Ishikawa (cell line): ENCODE data around the gene UBE2H.
A peak's percentile ranks its signal among the peaks of the same experiment; 100 is the strongest.

Experiments used
- CEBPB ChIP-seq: IDR thresholded peaks from 2 replicates; pipeline ENCODE4 v1.6.1; 2012
- CREB1 ChIP-seq: IDR thresholded peaks from 2 replicates; pipeline ENCODE4 v1.6.1; 2012; ENCODE audit warnings: low read depth
- EGR1 ChIP-seq: IDR thresholded peaks from 2 replicates; pipeline ENCODE4 v1.6.1; 2012
- EP300 ChIP-seq: IDR thresholded peaks from 2 replicates; pipeline ENCODE4 v1.6.1; 2012; ENCODE audit warnings: borderline replicate concordance
- MAX ChIP-seq: IDR thresholded peaks from 2 replicates; pipeline ENCODE4 v1.6.1; 2012
- NFIC ChIP-seq: IDR thresholded peaks from 2 replicates; pipeline ENCODE4 v1.6.1; 2012
- RAD21 ChIP-seq: IDR thresholded peaks from 2 replicates; pipeline ENCODE4 v1.6.1; 2012; ENCODE audit warnings: low read depth
- TAF1 ChIP-seq: IDR thresholded peaks from 2 replicates; pipeline ENCODE4 v1.6.1; 2012; ENCODE audit warnings: low read depth, mild to moderate bottlenecking
- TCF12 ChIP-seq: IDR thresholded peaks from 2 replicates; pipeline ENCODE4 v1.6.1; 2012; ENCODE audit warnings: low read depth
- TEAD4 ChIP-seq: IDR thresholded peaks from 2 replicates; pipeline ENCODE4 v1.6.1; 2012
- YY1 ChIP-seq: IDR thresholded peaks from 2 replicates; pipeline ENCODE4 v1.6.1; 2012; ENCODE audit warnings: low read depth
- ZBTB7A ChIP-seq: IDR thresholded peaks from 2 replicates; pipeline ENCODE4 v1.6.1; 2012; ENCODE audit warnings: low read depth
- TF ChIP-seq, protein P1 (sequence below): IDR thresholded peaks from 2 replicates; pipeline ENCODE4 v1.6.1; 2012; ENCODE audit warnings: low read depth, mild to moderate bottlenecking
- TF ChIP-seq, protein P2 (sequence below): IDR thresholded peaks from 2 replicates; pipeline ENCODE4 v1.6.1; 2012

The UBE2H gene

GRCh38 chr7:129807863-129808262, 144.9 kb downstream of the UBE2H start:
- TF ChIP-seq CREB1 (no peak), ZBTB7A (no peak), EGR1 (no peak), EP300 (no peak), RAD21 (no peak), CEBPB (no peak), TEAD4 (no peak), MAX (no peak)
- TF ChIP-seq, protein P1, sequence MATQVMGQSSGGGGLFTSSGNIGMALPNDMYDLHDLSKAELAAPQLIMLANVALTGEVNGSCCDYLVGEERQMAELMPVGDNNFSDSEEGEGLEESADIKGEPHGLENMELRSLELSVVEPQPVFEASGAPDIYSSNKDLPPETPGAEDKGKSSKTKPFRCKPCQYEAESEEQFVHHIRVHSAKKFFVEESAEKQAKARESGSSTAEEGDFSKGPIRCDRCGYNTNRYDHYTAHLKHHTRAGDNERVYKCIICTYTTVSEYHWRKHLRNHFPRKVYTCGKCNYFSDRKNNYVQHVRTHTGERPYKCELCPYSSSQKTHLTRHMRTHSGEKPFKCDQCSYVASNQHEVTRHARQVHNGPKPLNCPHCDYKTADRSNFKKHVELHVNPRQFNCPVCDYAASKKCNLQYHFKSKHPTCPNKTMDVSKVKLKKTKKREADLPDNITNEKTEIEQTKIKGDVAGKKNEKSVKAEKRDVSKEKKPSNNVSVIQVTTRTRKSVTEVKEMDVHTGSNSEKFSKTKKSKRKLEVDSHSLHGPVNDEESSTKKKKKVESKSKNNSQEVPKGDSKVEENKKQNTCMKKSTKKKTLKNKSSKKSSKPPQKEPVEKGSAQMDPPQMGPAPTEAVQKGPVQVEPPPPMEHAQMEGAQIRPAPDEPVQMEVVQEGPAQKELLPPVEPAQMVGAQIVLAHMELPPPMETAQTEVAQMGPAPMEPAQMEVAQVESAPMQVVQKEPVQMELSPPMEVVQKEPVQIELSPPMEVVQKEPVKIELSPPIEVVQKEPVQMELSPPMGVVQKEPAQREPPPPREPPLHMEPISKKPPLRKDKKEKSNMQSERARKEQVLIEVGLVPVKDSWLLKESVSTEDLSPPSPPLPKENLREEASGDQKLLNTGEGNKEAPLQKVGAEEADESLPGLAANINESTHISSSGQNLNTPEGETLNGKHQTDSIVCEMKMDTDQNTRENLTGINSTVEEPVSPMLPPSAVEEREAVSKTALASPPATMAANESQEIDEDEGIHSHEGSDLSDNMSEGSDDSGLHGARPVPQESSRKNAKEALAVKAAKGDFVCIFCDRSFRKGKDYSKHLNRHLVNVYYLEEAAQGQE, result no peak
- TF ChIP-seq, protein P2, sequence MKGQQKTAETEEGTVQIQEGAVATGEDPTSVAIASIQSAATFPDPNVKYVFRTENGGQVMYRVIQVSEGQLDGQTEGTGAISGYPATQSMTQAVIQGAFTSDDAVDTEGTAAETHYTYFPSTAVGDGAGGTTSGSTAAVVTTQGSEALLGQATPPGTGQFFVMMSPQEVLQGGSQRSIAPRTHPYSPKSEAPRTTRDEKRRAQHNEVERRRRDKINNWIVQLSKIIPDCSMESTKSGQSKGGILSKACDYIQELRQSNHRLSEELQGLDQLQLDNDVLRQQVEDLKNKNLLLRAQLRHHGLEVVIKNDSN, result no peak

- TF ChIP-seq RAD21, result no peak
- TF ChIP-seq EP300, result no peak
- TF ChIP-seq, protein P2, result no peak
- no peak for TF ChIP-seq CREB1
- TF ChIP-seq TCF12, result no peak
- no peak for TF ChIP-seq EGR1
- no peak for TF ChIP-seq ZBTB7A
Measured at GRCh38 chr7:129804890-129805719, 147.7 kb downstream of the UBE2H start.

DNA sequence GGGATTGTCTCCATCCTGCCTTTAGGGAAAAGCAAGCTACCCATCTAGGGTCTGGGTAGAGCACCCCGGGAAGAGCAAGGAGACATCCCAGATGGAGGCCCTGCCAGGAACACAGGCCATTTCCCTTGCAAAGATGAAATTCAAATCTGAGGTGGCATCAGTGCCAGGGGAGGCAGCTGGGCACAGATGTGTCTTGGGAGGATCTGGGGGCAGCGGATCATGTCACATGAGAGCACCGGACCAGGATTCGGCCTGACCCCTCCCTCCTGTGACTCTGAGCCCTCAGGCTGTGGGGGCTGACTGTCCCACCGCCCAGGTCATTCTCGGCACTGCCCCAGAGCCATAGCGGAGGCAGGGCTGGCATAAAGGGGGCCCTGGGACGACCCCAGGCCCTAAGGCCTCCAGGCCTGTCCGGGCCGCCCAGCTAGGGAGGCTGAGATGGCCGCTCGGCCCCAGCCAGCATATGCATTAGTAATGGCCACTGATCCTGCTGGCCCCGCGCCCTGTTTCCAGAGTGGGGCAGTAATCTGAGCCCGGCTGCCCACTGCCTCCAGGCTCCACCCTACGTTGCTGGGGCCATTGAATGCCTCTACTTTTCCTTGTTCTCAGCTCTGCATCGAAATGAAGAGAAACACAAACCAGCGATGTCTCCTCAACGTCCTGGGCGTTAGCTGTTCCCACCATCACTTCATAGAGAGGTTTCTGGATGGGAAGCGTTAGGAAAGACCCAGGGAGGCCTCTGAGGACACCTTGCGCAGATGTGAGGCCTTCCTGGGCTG, 148.5 kb downstream of the UBE2H start:
- no peak for TF ChIP-seq NFIC
- no peak for TF ChIP-seq CEBPB
- TF ChIP-seq ZBTB7A, result no peak
- TF ChIP-seq RAD21, result no peak
- no peak for TF ChIP-seq TEAD4
- TF ChIP-seq CREB1, result no peak
- no peak for TF ChIP-seq EGR1
- no peak for TF ChIP-seq TAF1
- TF ChIP-seq MAX, result no peak
- TF ChIP-seq, protein P1, result no peak
- TF ChIP-seq EP300, result no peak
- TF ChIP-seq YY1, result no peak
- no peak for TF ChIP-seq TCF12

DNA sequence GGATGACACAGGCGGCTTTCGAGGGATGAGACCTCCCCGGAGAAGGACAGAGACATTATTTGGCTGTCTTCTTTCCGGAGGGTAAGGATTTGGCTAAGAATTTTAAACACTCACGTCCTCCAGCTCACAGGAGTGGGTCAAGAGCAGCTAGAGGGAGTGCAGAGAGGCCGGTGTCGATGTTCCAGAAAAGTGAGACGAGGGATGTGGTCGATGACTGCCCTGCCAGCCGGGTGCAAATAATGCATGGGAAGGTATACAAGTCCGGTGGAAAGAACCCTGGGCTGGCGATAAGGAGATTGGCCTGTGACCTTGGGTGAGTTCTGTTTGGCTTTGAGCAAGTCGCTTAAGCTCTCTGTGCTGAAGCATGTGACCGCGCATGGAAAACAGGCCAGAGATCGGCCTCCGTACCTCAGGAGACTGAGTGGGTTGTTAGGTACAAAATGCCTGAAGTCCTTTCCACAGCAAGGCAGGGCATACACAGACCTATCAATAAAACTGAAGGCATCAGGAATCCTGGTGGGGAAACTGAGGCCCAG, 149.1 kb downstream of the UBE2H start:
- TF ChIP-seq, protein P2, result no peak

GRCh38 chr7:129801882-129802281, 150.9 kb downstream of the UBE2H start:
- TF ChIP-seq TEAD4 (no peak), TCF12 (no peak), MAX (0 out of 2 replicates have a peak, but pooled peaks have one; percentile 26)
- TF ChIP-seq, protein P1, result no peak
- TF ChIP-seq, protein P2, result 0 out of 2 replicates have a peak, but pooled peaks have one; percentile 29
